HEK293 (cell line): Measurements from ENCODE around the gene PDIA5.

ENCODE experiments used
- MEIS1 ChIP-seq: sonication (generic); formaldehyde crosslinking; IDR thresholded peaks from 2 replicates; pipeline ENCODE4 v1.8.1; 2022; ENCODE audit warnings: missing genetic modification reagents, mild to moderate bottlenecking, borderline replicate concordance
- SP7 ChIP-seq: fragments of 450-650 bp; formaldehyde crosslinking; IDR thresholded peaks from 2 replicates; pipeline ENCODE4 v1.5.1; 2016; ENCODE audit warnings: missing biosample characterization, missing genetic modification characterization
- ZBTB1 ChIP-seq: fragments of 450-650 bp; formaldehyde crosslinking; IDR thresholded peaks from 2 replicates; pipeline ENCODE4 v1.5.1; 2016; ENCODE audit warnings: missing biosample characterization, missing genetic modification characterization
- ZBTB26 ChIP-seq: fragments of 450-650 bp; formaldehyde crosslinking; optimal IDR thresholded peaks from 2 replicates; pipeline ENCODE3; 2016; ENCODE audit warnings: missing biosample characterization, mild to moderate bottlenecking, missing genetic modification characterization
- ZFP41 ChIP-seq: fragments of 450-650 bp; formaldehyde crosslinking; IDR thresholded peaks from 2 replicates; pipeline ENCODE4 v1.5.1; 2016; ENCODE audit warnings: missing biosample characterization, missing genetic modification characterization, borderline replicate concordance
- ZNF16 ChIP-seq: fragments of 450-650 bp; formaldehyde crosslinking; IDR thresholded peaks from 2 replicates; pipeline ENCODE4 v1.5.1; 2016; ENCODE audit warnings: low read depth, missing biosample characterization, missing genetic modification characterization
- ZNF24 ChIP-seq: fragments of 450-650 bp; formaldehyde crosslinking; IDR thresholded peaks from 2 replicates; pipeline ENCODE4 v1.5.1; 2016; ENCODE audit warnings: missing biosample characterization, missing genetic modification characterization
- ZNF513 ChIP-seq: fragments of 450-650 bp; IDR thresholded peaks from 2 replicates; pipeline ENCODE4 v1.5.1; 2018; ENCODE audit warnings: missing biosample characterization, missing genetic modification characterization
- ZNF677 ChIP-seq: fragments of 450-650 bp; IDR thresholded peaks from 2 replicates; pipeline ENCODE4 v1.5.0; 2018; ENCODE audit warnings: missing biosample characterization, mild to moderate bottlenecking, missing genetic modification characterization, moderate library complexity
- ZNF837 ChIP-seq: fragments of 450-650 bp; formaldehyde crosslinking; IDR thresholded peaks from 2 replicates; pipeline ENCODE4 v1.5.1; 2016; ENCODE audit warnings: missing biosample characterization, missing genetic modification characterization
- ZSCAN30 ChIP-seq: fragments of 450-650 bp; IDR thresholded peaks from 2 replicates; pipeline ENCODE4 v1.5.1; 2018; ENCODE audit warnings: missing biosample characterization, mild to moderate bottlenecking, missing genetic modification characterization, moderate library complexity
- TF ChIP-seq, protein P1 (sequence below): fragments of 450-650 bp; formaldehyde crosslinking; IDR thresholded peaks from 2 replicates; pipeline ENCODE4 v1.5.1; 2016; ENCODE audit warnings: missing biosample characterization, missing genetic modification characterization

DNA sequence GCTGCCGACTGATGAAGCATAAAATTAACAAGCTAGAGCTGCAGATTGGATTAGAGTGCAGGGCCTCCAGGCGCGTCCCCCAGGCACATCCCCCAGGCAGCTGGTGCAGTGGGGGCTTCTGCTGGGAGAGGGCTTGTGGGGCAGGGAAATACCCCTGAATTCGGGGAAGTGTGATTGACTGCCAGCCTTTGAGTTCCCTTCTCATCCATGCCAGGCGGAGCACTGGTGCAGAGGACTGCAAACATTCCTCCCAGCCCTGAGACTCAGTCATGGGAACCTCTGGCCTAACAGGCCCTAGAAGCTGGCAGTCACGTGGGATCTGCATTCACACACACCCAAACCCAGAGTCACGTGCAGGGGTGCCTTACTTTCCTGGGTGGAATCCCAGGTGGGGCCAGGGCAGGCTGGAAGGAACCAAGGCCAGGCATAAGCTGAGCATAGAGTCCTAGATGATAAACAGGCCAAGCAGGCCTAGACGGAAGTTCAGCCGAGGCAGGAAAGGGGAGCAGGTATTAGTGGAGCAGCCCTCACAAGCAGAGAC lies 88.7 kb downstream of the PDIA5 start:
- TF ChIP-seq, protein P1, sequence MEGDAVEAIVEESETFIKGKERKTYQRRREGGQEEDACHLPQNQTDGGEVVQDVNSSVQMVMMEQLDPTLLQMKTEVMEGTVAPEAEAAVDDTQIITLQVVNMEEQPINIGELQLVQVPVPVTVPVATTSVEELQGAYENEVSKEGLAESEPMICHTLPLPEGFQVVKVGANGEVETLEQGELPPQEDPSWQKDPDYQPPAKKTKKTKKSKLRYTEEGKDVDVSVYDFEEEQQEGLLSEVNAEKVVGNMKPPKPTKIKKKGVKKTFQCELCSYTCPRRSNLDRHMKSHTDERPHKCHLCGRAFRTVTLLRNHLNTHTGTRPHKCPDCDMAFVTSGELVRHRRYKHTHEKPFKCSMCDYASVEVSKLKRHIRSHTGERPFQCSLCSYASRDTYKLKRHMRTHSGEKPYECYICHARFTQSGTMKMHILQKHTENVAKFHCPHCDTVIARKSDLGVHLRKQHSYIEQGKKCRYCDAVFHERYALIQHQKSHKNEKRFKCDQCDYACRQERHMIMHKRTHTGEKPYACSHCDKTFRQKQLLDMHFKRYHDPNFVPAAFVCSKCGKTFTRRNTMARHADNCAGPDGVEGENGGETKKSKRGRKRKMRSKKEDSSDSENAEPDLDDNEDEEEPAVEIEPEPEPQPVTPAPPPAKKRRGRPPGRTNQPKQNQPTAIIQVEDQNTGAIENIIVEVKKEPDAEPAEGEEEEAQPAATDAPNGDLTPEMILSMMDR: no peak
- TF ChIP-seq ZBTB26 (tag by site-specific recombination): no peak
- no peak for TF ChIP-seq ZSCAN30
- TF ChIP-seq ZNF16 (tag by site-specific recombination): no peak
- no peak for TF ChIP-seq ZNF513 (tag by site-specific recombination)
- TF ChIP-seq ZNF837: no peak
- no peak for TF ChIP-seq ZNF677 (tag by site-specific recombination)
- TF ChIP-seq ZFP41 (tag by site-specific recombination): no peak
- TF ChIP-seq MEIS1: no peak
- TF ChIP-seq ZBTB1 (tag by site-specific recombination): no peak
- TF ChIP-seq ZNF24 (tag by site-specific recombination): no peak
- no peak for TF ChIP-seq SP7
